ENCODE data around the gene CBY1.

CBY1 gene

GRCh38 chr22:38721551-38721950 is 65.1 kb downstream of the CBY1 start:
- DNase-seq (ENCODE audit: low read depth in 2 of 3, low spot score in 2 of 3) = no peak
